Natural killer cell (primary cell): ENCODE measurements around the gene ARF3. TPM values are rescaled to one million over a fixed set of nuclear protein-coding genes. Genes with fewer than 3 reads are reported as not detected.

Source experiments
- ATAC-seq, 3 donors: fragments of 150-1000 bp in 2 of 3; fragments of 200-7000 bp in 1 of 3; cut with Tn5 transposase; 1 replicate in 1 of 3; 2 replicates in 2 of 3; pipeline ENCODE4 v1.10.0; 2021; ENCODE audit warnings: mild to moderate bottlenecking in 2 of 3, moderate library complexity in 2 of 3
- DNase-seq, 2 donors: peaks; one replicate each; pipeline versions ENCODE4 v3.0.0 to v3.0.0-alpha.2; 2013 to 2021; ENCODE audit warnings: mixed read lengths in 1 of 2
- H3K27ac ChIP-seq: one replicate; pipeline ENCODE4 v1.5.1; 2013; ENCODE audit warnings: mild to moderate bottlenecking, low read length
- H3K27me3 ChIP-seq: one replicate; pipeline ENCODE4 v1.6.1; 2013; ENCODE audit warnings: low read length; ENCODE audit not compliant: control insufficient read depth, insufficient read depth
- H3K36me3 ChIP-seq: one replicate; pipeline ENCODE4 v1.6.1; 2013; ENCODE audit warnings: low read length; ENCODE audit not compliant: control insufficient read depth, insufficient read depth
- H3K4me1 ChIP-seq: one replicate; pipeline ENCODE4 v1.6.1; 2013; ENCODE audit warnings: low read length; ENCODE audit not compliant: control insufficient read depth, insufficient read depth
- H3K4me3 ChIP-seq: one replicate; pipeline ENCODE4 v1.5.1; 2013; ENCODE audit warnings: low read length
- H3K9me3 ChIP-seq: one replicate; pipeline ENCODE4 v1.6.1; 2013; ENCODE audit warnings: low read length; ENCODE audit not compliant: control insufficient read depth, insufficient read depth
- H3K27ac Mint-ChIP-seq, 2 donors: one replicate each; pipeline ENCODE4 v1.8.0; 2022; ENCODE audit warnings: mild to moderate bottlenecking in 2 of 2, mixed read lengths in 2 of 2, moderate library complexity in 1 of 2
- H3K27me3 Mint-ChIP-seq, 2 donors: one replicate each; pipeline ENCODE4 v1.8.0; 2022; ENCODE audit warnings: low read depth in 2 of 2, mixed read lengths in 2 of 2
- H3K36me3 Mint-ChIP-seq: one replicate; pipeline ENCODE4 v1.8.0; 2022; ENCODE audit warnings: mixed read lengths
- H3K4me1 Mint-ChIP-seq, 2 donors: one replicate each; pipeline ENCODE4 v1.8.0; 2022; ENCODE audit warnings: mixed read lengths in 2 of 2
- H3K4me3 Mint-ChIP-seq: one replicate; pipeline ENCODE4 v1.8.0; 2022; ENCODE audit warnings: mild to moderate bottlenecking, moderate library complexity, mixed read lengths
- H3K9me3 Mint-ChIP-seq, 2 donors: one replicate each; pipeline ENCODE4 v1.8.0; 2022; ENCODE audit warnings: mixed read lengths in 2 of 2
- WGBS: methylation state at CpG from one replicate; pipeline ENCODE4 v1.1.7; 2013; ENCODE audit warnings: missing lambda C conversion rate; ENCODE audit not compliant: insufficient coverage; 5-methylcytosine and 5-hydroxymethylcytosine counted together
- intact Hi-C: fragments of 100-400 bp; cut with micrococcal nuclease; formaldehyde crosslinking; loops from one replicate; pipeline ENCODE4 v1.14.2; 2022
- total RNA-seq, 4 donors: library from RNA; stranded (reverse); fragments of 120-200 nt in 1 of 4; gene quantifications; one replicate each; pipeline versions ENCODE4 v1.2.3 to v1.2.4, GENCODE V29; 2013 to 2022
- TF ChIP-seq, protein P1 (sequence below): fragments of 200-600 bp; IDR thresholded peaks from one replicate; pipeline ENCODE4 v1.8.0; 2022; ENCODE audit warnings: antibody characterized with exemption

The ARF3 gene
- total RNA-seq, 3 donors from 2014 or later (not counting 1 experiment from before 2014, with no cell fraction given): 80.7 to 114 (median 88.4) TPM

GRCh38 chr12:48965298-48965838 lies 8.1 kb upstream of the ARF3 start:
- no peaks in the 10 kb centered on the region for H3K36me3 ChIP-seq
- no peaks in the 10 kb centered on the region for H3K9me3 ChIP-seq
- peaks cover 7% of the 10 kb centered on the region for H3K27me3 ChIP-seq
- Mint-ChIP-seq H3K27me3 (peaks cover 1 to 7% of the 10 kb centered on the region in 2 donors), H3K4me1 (peaks cover 3 to 9% of the 10 kb centered on the region in 2 donors), H3K9me3 (no peaks in the 10 kb centered on the region), H3K4me3 (no peak overlapping the region), H3K27ac (no peak overlapping the region), H3K36me3 (no peaks in the 10 kb centered on the region)
- TF ChIP-seq, protein P1, sequence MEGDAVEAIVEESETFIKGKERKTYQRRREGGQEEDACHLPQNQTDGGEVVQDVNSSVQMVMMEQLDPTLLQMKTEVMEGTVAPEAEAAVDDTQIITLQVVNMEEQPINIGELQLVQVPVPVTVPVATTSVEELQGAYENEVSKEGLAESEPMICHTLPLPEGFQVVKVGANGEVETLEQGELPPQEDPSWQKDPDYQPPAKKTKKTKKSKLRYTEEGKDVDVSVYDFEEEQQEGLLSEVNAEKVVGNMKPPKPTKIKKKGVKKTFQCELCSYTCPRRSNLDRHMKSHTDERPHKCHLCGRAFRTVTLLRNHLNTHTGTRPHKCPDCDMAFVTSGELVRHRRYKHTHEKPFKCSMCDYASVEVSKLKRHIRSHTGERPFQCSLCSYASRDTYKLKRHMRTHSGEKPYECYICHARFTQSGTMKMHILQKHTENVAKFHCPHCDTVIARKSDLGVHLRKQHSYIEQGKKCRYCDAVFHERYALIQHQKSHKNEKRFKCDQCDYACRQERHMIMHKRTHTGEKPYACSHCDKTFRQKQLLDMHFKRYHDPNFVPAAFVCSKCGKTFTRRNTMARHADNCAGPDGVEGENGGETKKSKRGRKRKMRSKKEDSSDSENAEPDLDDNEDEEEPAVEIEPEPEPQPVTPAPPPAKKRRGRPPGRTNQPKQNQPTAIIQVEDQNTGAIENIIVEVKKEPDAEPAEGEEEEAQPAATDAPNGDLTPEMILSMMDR: no peak
- no peak for ATAC-seq
- no peak for DNase-seq
- H3K4me1 ChIP-seq: peaks cover 14% of the 10 kb centered on the region
- intact Hi-C loops: no loop called here
- no peak overlapping the region for H3K27ac ChIP-seq
- no peak overlapping the region for H3K4me3 ChIP-seq

- TF ChIP-seq, protein P1: no peak
- ATAC-seq (no peak), DNase-seq (no peak)
- H3K27ac Mint-ChIP-seq: no peak overlapping the region
- H3K4me3 Mint-ChIP-seq: no peak overlapping the region
- Histone ChIP-seq H3K4me1 (peaks cover 6% of the 10 kb centered on the region), H3K27me3 (no peaks in the 10 kb centered on the region), H3K4me3 (no peak overlapping the region), H3K27ac (no peak overlapping the region), H3K9me3 (no peaks in the 10 kb centered on the region), H3K36me3 (no peaks in the 10 kb centered on the region)
- no peaks in the 10 kb centered on the region for H3K9me3 Mint-ChIP-seq
- H3K4me1 Mint-ChIP-seq: peaks cover 6 to 13% of the 10 kb centered on the region in 2 donors
- no peaks in the 10 kb centered on the region for H3K36me3 Mint-ChIP-seq
- intact Hi-C loops: no loop called here
- peaks cover 0 to 6% of the 10 kb centered on the region in 2 donors for H3K27me3 Mint-ChIP-seq
Observed at GRCh38 chr12:48961801-48962200, 4.5 kb upstream of the ARF3 start.

DNA sequence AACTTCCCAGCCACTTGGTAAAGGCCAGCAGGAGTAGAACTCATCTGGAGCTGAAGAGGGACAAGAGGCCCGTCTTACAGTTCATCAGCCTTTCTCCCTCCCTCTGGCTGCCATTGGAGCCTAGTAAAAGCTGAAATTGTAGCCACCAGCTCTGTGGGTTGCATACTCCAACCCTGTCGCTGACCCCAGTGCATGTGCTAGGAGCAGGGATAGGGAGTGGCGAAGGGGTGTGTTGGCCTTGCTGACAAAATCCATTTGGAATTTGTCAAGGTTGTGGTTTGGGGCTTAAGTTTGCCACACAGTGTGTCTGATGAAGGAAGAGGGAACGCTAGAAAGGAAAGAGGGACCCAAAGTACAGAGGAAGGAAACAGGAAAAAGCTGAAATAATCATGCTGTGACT lies 4.0 kb upstream of the ARF3 start:
- H3K27ac ChIP-seq: no peak overlapping the region
- no peak overlapping the region for H3K4me3 ChIP-seq
- no peak overlapping the region for H3K4me3 Mint-ChIP-seq
- peaks cover 11% of the 10 kb centered on the region for H3K4me1 ChIP-seq
- H3K27me3 Mint-ChIP-seq: peaks cover 0 to 6% of the 10 kb centered on the region in 2 donors
- no peaks in the 10 kb centered on the region for H3K9me3 ChIP-seq
- H3K4me1 Mint-ChIP-seq: peaks cover 10 to 18% of the 10 kb centered on the region in 2 donors
- H3K9me3 Mint-ChIP-seq: no peaks in the 10 kb centered on the region
- 60% methylated on average over 4 of the region's 4 CpGs for WGBS
- intact Hi-C loops: no loop called here
- H3K36me3 ChIP-seq: no peaks in the 10 kb centered on the region
- DNase-seq: no peak
- H3K36me3 Mint-ChIP-seq: no peaks in the 10 kb centered on the region
- no peak for ATAC-seq
- no peak overlapping the region for H3K27ac Mint-ChIP-seq
- TF ChIP-seq, protein P1: no peak
- H3K27me3 ChIP-seq: no peaks in the 10 kb centered on the region

- Histone ChIP-seq H3K27ac (no peak overlapping the region), H3K4me3 (no peak overlapping the region), H3K36me3 (no peaks in the 10 kb centered on the region), H3K4me1 (peaks cover 16% of the 10 kb centered on the region), H3K27me3 (no peaks in the 10 kb centered on the region), H3K9me3 (no peaks in the 10 kb centered on the region)
- Mint-ChIP-seq H3K27ac (no peak overlapping the region), H3K9me3 (no peaks in the 10 kb centered on the region), H3K4me1 (peaks cover 15 to 23% of the 10 kb centered on the region in 2 donors), H3K27me3 (peaks cover 0 to 6% of the 10 kb centered on the region in 2 donors), H3K36me3 (no peaks in the 10 kb centered on the region), H3K4me3 (no peak overlapping the region)
- TF ChIP-seq, protein P1: no peak
- ATAC-seq (no peak), DNase-seq (no peak)
- intact Hi-C loops: no loop called here
- 77% methylated on average over 3 of the region's 3 CpGs for WGBS
Observed at GRCh38 chr12:48960834-48961233, 3.5 kb upstream of the ARF3 start.
